Measurements from ENCODE around the gene NME4.

Gene NME4

GRCh38 chr16:424033-424622 lies 27.1 kb downstream of the NME4 start:
- Histone ChIP-seq H3K36me3 (ENCODE audit: insufficient read depth) (no peaks in the 10 kb centered on the region), H4K20me1 (ENCODE audit: insufficient read depth) (no peaks in the 10 kb centered on the region), H3K9ac (no peak overlapping the region), H3K4me2 (peak overlapping the region; percentile 96; the same call in 1 of the 2 replicates), H3K4me1 (ENCODE audit: low read depth, poor library complexity, severe bottlenecking) (peaks cover 21% of the 10 kb centered on the region), H3K27me3 (ENCODE audit: insufficient read depth, low read depth) (peaks cover 5% of the 10 kb centered on the region; the same call in 1 of the 2 replicates), H2AFZ (ENCODE audit: low read depth) (peak overlapping the region; percentile 97; the same call in 1 of the 2 replicates), H3K79me2 (ENCODE audit: insufficient read depth, low read depth) (peaks cover 15% of the 10 kb centered on the region; the same call in 1 of the 2 replicates), H3K4me3 (IDR thresholded peaks at IDR 0.05; ENCODE audit: insufficient read depth, low read depth, low read length) (no peak overlapping the region), H3K27ac (no peak overlapping the region)
- no peak for TF ChIP-seq CTCF (conservative IDR thresholded peaks at IDR 0.05; ENCODE audit: low read depth, low read length)

GRCh38 chr16:424623-425081 lies 27.7 kb downstream of the NME4 start:
- no peak for TF ChIP-seq CTCF (conservative IDR thresholded peaks at IDR 0.05; ENCODE audit: low read depth, low read length)
- Histone ChIP-seq H3K9ac (peak overlapping the region; percentile 52; the same call in 1 of the 2 replicates), H3K27ac (no peak overlapping the region), H3K27me3 (ENCODE audit: insufficient read depth, low read depth) (peaks cover 5% of the 10 kb centered on the region; the same call in 1 of the 2 replicates), H3K4me3 (IDR thresholded peaks at IDR 0.05; ENCODE audit: insufficient read depth, low read depth, low read length) (no peak overlapping the region), H2AFZ (ENCODE audit: low read depth) (peak overlapping the region; percentile 97), H3K4me2 (peak overlapping the region; percentile 96), H3K4me1 (ENCODE audit: low read depth, poor library complexity, severe bottlenecking) (peaks cover 21% of the 10 kb centered on the region), H4K20me1 (ENCODE audit: insufficient read depth) (no peaks in the 10 kb centered on the region), H3K79me2 (ENCODE audit: insufficient read depth, low read depth) (peaks cover 15% of the 10 kb centered on the region; the same call in 1 of the 2 replicates), H3K36me3 (ENCODE audit: insufficient read depth) (no peaks in the 10 kb centered on the region)

GRCh38 chr16:425082-425718 lies 28.2 kb downstream of the NME4 start, which contains the start of gene RAB11FIP3:
Gene RAB11FIP3, plus strand, starts transcription at chr16:425649. Its CDS starts 358 bp downstream, at chr16:426007.
- H3K4me1 ChIP-seq (ENCODE audit: low read depth, poor library complexity, severe bottlenecking), result peaks cover 21% of the 10 kb centered on the region
- H3K4me3 ChIP-seq (IDR thresholded peaks at IDR 0.05; ENCODE audit: insufficient read depth, low read depth, low read length), result no peak within 1 kb of the TSS
- H3K27me3 ChIP-seq (ENCODE audit: insufficient read depth, low read depth), result peaks cover 5% of the 10 kb centered on the region; the same call in 1 of the 2 replicates
- peak within 1 kb of the TSS; percentile 52; the same call in 1 of the 2 replicates for H3K9ac ChIP-seq
- H3K36me3 ChIP-seq (ENCODE audit: insufficient read depth), result no peaks in the 10 kb centered on the region
- H4K20me1 ChIP-seq (ENCODE audit: insufficient read depth), result no peaks in the 10 kb centered on the region
- H3K27ac ChIP-seq, result 0 out of 2 replicates have a peak within 1 kb of the TSS, but pooled peaks have one; percentile 8
- H3K79me2 ChIP-seq (ENCODE audit: insufficient read depth, low read depth), result peaks cover 15% of the 10 kb centered on the region; the same call in 1 of the 2 replicates
- peak within 1 kb of the TSS; percentile 96 for H3K4me2 ChIP-seq
- TF ChIP-seq CTCF (conservative IDR thresholded peaks at IDR 0.05; ENCODE audit: low read depth, low read length), result no peak
- peak within 1 kb of the TSS; percentile 97 for H2AFZ ChIP-seq (ENCODE audit: low read depth)

- H4K20me1 ChIP-seq (ENCODE audit: insufficient read depth), result no peaks in the 10 kb centered on the region
- H3K79me2 ChIP-seq (ENCODE audit: insufficient read depth, low read depth), result peaks cover 15% of the 10 kb centered on the region; the same call in 1 of the 2 replicates
- no peak overlapping the region for H3K4me3 ChIP-seq (IDR thresholded peaks at IDR 0.05; ENCODE audit: insufficient read depth, low read depth, low read length)
- no peaks in the 10 kb centered on the region for H3K36me3 ChIP-seq (ENCODE audit: insufficient read depth)
- H2AFZ ChIP-seq (ENCODE audit: low read depth), result peak overlapping the region; percentile 97
- no peak overlapping the region for H3K27ac ChIP-seq
- no peak overlapping the region; the same call in 1 of the 2 replicates for H3K4me2 ChIP-seq
- peak overlapping the region; percentile 52; the same call in 1 of the 2 replicates for H3K9ac ChIP-seq
- TF ChIP-seq CTCF (conservative IDR thresholded peaks at IDR 0.05; ENCODE audit: low read depth, low read length), result no peak
- H3K27me3 ChIP-seq (ENCODE audit: insufficient read depth, low read depth), result peaks cover 5% of the 10 kb centered on the region; the same call in 1 of the 2 replicates
- H3K4me1 ChIP-seq (ENCODE audit: low read depth, poor library complexity, severe bottlenecking), result peaks cover 21% of the 10 kb centered on the region
Observed at GRCh38 chr16:425740-426114, 28.7 kb downstream of the NME4 start.

Data from KMS-11 (cell line).